Measurements from ENCODE around the gene GSDMA. TPM values are rescaled to one million over a fixed set of nuclear protein-coding genes. Genes with fewer than 3 reads are reported as not detected.

Gene GSDMA
- total and polyA plus RNA-seq, 8 donors: 0.09 to 0.73 TPM; not detected in 6

GRCh38 chr17:39920218-39921210 is 42.3 kb upstream of the GSDMA start:
- 85 to 86% methylated on average over 19 of the region's 19 CpGs for WGBS, 2 donors
- intact Hi-C loops (cut with DNase I): no loop called here
- H3K4me3 ChIP-seq: no peak overlapping the region
- H3K9me3 ChIP-seq: no peaks in the 10 kb centered on the region
- H3K27me3 ChIP-seq: no peaks in the 10 kb centered on the region
- H3K27ac ChIP-seq: no peak overlapping the region
- FAIRE-seq (no peak), ATAC-seq (no peak), DNase-seq (no peak)
- no peak for TF ChIP-seq CTCF (IDR thresholded peaks at IDR 0.05)
- peaks cover 0 to 4% (median 3%) of the 10 kb centered on the region in 3 donors for H3K4me1 ChIP-seq
- peaks cover 0 to 24% (median 21%) of the 10 kb centered on the region in 3 donors for H3K36me3 ChIP-seq

- H3K4me3 ChIP-seq: no peak overlapping the region
- no peaks in the 10 kb centered on the region for H3K27me3 ChIP-seq
- ATAC-seq (no peak), FAIRE-seq (no peak), DNase-seq (no peak)
- H3K27ac ChIP-seq: no peak overlapping the region
- 79 to 80% methylated on average over 5 of the region's 5 CpGs for WGBS, 2 donors
- TF ChIP-seq CTCF (IDR thresholded peaks at IDR 0.05): no peak
- H3K9me3 ChIP-seq: no peaks in the 10 kb centered on the region
- H3K36me3 ChIP-seq: peaks cover 0 to 24% (median 21%) of the 10 kb centered on the region in 3 donors
- intact Hi-C loops (cut with DNase I): no loop called here
- H3K4me1 ChIP-seq: peaks cover 6 to 9% (median 7%) of the 10 kb centered on the region in 3 donors
Observed at GRCh38 chr17:39921323-39921722, 41.5 kb upstream of the GSDMA start.

- peaks cover 0 to 24% (median 21%) of the 10 kb centered on the region in 3 donors for H3K36me3 ChIP-seq
- intact Hi-C loops (cut with DNase I): no loop called here
- TF ChIP-seq CTCF (IDR thresholded peaks at IDR 0.05): no peak
- H3K4me1 ChIP-seq: peaks cover 6 to 9% (median 7%) of the 10 kb centered on the region in 3 donors
- no peak overlapping the region for H3K27ac ChIP-seq
- no peaks in the 10 kb centered on the region for H3K9me3 ChIP-seq
- no peak for FAIRE-seq
- no peak overlapping the region for H3K4me3 ChIP-seq
- H3K27me3 ChIP-seq: no peaks in the 10 kb centered on the region
- DNase-seq: no peak
- ATAC-seq: no peak
- WGBS, 2 donors: 89 to 90% methylated on average over 6 of the region's 6 CpGs
Observed at GRCh38 chr17:39922006-39922405, 40.8 kb upstream of the GSDMA start.

- Histone ChIP-seq H3K9me3 (no peaks in the 10 kb centered on the region), H3K27ac (no peak overlapping the region), H3K4me1 (peaks cover 9 to 12% (median 11%) of the 10 kb centered on the region in 3 donors), H3K4me3 (no peak overlapping the region), H3K27me3 (no peaks in the 10 kb centered on the region), H3K36me3 (peaks cover 0 to 24% (median 21%) of the 10 kb centered on the region in 3 donors)
- ATAC-seq (no peak), DNase-seq (no peak), FAIRE-seq (no peak)
- 87 to 91% methylated on average over 6 of the region's 6 CpGs for WGBS, 2 donors
- intact Hi-C loops (cut with DNase I): no loop called here
- no peak for TF ChIP-seq CTCF (IDR thresholded peaks at IDR 0.05)
Observed at GRCh38 chr17:39923230-39923629, 39.6 kb upstream of the GSDMA start.

Data from pancreas (tissue), 10 donors.